ENCODE measurements around the gene SHFL.

Gene SHFL

DNA sequence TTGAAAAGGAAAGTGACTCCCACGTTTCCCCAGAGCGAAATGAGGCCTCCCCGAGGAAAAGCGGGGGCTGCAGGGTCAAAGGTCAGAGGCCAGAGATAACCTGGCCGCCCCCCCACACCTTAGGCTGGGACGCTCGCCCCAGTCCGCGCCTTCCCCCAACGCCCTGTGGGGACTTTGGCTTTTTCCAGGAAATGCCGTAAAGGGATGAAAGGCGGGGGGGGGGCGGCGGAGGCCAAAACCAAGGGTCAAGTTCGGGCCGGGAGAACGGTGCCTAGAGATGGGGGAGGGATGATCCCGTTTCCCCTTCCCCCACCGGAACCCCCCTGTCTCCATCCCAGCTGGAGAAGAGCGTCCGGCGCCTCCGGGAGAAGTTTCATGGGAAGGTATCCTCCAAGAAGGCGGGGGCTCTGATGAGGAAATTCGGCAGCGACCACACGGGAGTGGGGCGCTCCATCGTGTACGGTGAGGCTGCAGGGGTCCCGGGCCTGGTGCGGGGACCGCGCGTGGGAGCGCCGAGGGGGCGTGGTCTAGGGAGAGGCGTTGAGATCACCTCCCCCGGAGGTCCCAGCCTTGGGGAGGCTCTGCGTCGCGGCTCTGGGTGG, 575 bp downstream of the SHFL start:
- H3K4me3 ChIP-seq (ENCODE audit: low read depth in 1 of 5, low read length in 5 of 5): peak overlapping the region; percentile 66 to 91 (median 87)
- H3K27me3 ChIP-seq (ENCODE audit: control insufficient read depth in 5 of 5, insufficient read depth in 4 of 5, low read length in 5 of 5): peaks cover 0 to 3% (median 0%) of the 10 kb centered on the region in 5 donors
- H3K4me1 ChIP-seq (ENCODE audit: control insufficient read depth in 5 of 5, insufficient read depth in 5 of 5, low read length in 5 of 5): peaks cover 0 to 17% (median 16%) of the 10 kb centered on the region in 5 donors
- peak overlapping the region; percentile 70 for H3K27ac ChIP-seq (ENCODE audit: low read depth, low read length)
- peaks cover 0 to 3% (median 0%) of the 10 kb centered on the region in 5 donors for H3K9me3 ChIP-seq (ENCODE audit: control insufficient read depth in 5 of 5, low read length in 5 of 5)
- H3K9ac ChIP-seq (ENCODE audit: low read length in 5 of 5): peak overlapping the region in 4 of 5 donors; percentile 82 to 90 (median 86)
- H3K36me3 ChIP-seq (ENCODE audit: control insufficient read depth in 5 of 5, insufficient read depth in 5 of 5, low read length in 5 of 5): peaks cover 0 to 22% (median 19%) of the 10 kb centered on the region in 5 donors

DNA sequence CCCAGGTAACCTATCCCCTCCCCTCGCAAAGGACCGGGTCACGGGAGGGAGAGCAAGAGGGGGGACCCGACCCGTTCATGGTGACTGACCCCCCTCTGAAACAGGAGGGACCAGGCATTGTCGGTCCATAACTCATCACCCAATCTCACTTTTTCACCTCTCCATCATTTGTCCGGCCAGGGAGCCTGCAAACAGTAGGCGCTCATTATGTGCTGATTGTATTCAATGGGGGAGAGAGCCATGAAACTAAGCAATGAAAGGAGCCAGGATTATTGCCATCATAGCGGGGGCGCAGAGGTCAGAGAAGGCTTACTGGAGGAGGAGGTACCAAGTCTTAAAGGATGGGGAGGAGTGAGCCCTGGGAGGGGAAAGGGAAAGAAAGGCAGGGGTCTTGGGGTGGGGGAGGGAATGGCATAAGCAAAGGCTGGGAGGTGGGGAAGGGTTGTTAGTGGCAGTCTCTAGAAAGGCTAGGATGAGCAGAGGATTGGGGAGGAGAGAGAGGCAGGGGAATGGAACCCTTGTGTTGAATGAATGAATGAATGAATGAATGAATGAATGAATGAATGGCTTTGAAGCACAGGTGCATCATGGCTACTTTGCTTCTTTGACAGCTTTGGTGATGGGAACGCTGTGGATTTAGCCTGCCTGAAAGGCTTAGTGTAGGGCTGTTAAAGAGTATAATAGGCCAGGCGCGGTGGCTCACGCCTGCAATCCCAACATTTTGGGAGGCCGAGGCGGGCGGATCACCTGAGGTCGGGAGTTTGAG, 1.4 kb downstream of the SHFL start:
- peak overlapping the region in 4 of 5 donors; percentile 78 to 91 (median 88) for H3K4me3 ChIP-seq (ENCODE audit: low read depth in 1 of 5, low read length in 5 of 5)
- H3K4me1 ChIP-seq (ENCODE audit: control insufficient read depth in 5 of 5, insufficient read depth in 5 of 5, low read length in 5 of 5): peaks cover 0 to 17% (median 16%) of the 10 kb centered on the region in 5 donors
- peak overlapping the region; percentile 70 for H3K27ac ChIP-seq (ENCODE audit: low read depth, low read length)
- peaks cover 0 to 3% (median 0%) of the 10 kb centered on the region in 5 donors for H3K27me3 ChIP-seq (ENCODE audit: control insufficient read depth in 5 of 5, insufficient read depth in 4 of 5, low read length in 5 of 5)
- peaks cover 0 to 3% (median 0%) of the 10 kb centered on the region in 5 donors for H3K9me3 ChIP-seq (ENCODE audit: control insufficient read depth in 5 of 5, low read length in 5 of 5)
- H3K9ac ChIP-seq (ENCODE audit: low read length in 5 of 5): peak overlapping the region in 3 of 5 donors; percentile 20 to 82 (median 59)
- H3K36me3 ChIP-seq (ENCODE audit: control insufficient read depth in 5 of 5, insufficient read depth in 5 of 5, low read length in 5 of 5): peaks cover 0 to 30% (median 27%) of the 10 kb centered on the region in 5 donors

DNA sequence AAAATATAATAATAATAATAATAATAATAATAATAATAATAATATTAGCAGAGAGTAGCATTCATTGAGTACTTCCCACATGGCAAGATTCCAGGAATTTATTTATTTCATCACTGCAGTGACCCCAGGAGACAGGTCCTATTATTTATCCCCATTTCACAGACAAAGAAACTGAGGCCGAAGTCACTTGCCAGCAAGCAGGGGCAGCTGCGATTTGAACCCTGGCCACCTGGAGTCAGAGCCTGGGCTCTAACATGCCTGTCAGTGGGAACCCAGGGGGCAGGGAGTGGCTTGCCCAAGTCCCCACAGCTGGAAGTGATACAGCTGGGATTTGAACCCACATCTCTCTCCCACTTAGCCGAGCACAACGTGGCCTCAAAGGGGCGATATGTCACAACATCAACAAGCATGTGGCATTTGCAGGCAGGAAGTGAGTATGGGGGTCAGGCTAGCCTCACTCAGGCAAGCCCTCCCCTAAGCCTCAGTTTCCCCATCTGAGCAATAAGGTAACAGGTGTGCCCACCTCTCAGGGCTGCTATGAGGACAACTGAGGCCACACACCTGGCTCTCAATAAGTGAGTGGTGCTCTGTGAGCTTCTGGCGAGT, 2.9 kb downstream of the SHFL start:
- Histone ChIP-seq H3K4me3 (ENCODE audit: low read depth in 1 of 5, low read length in 5 of 5) (no peak overlapping the region), H3K4me1 (ENCODE audit: control insufficient read depth in 5 of 5, insufficient read depth in 5 of 5, low read length in 5 of 5) (peaks cover 0 to 17% (median 16%) of the 10 kb centered on the region in 5 donors), H3K9me3 (ENCODE audit: control insufficient read depth in 5 of 5, low read length in 5 of 5) (peaks cover 0 to 3% (median 0%) of the 10 kb centered on the region in 5 donors), H3K36me3 (ENCODE audit: control insufficient read depth in 5 of 5, insufficient read depth in 5 of 5, low read length in 5 of 5) (peaks cover 0 to 40% (median 31%) of the 10 kb centered on the region in 5 donors), H3K27me3 (ENCODE audit: control insufficient read depth in 5 of 5, insufficient read depth in 4 of 5, low read length in 5 of 5) (no peaks in the 10 kb centered on the region), H3K9ac (ENCODE audit: low read length in 5 of 5) (no peak overlapping the region), H3K27ac (ENCODE audit: low read depth, low read length) (no peak overlapping the region)

DNA sequence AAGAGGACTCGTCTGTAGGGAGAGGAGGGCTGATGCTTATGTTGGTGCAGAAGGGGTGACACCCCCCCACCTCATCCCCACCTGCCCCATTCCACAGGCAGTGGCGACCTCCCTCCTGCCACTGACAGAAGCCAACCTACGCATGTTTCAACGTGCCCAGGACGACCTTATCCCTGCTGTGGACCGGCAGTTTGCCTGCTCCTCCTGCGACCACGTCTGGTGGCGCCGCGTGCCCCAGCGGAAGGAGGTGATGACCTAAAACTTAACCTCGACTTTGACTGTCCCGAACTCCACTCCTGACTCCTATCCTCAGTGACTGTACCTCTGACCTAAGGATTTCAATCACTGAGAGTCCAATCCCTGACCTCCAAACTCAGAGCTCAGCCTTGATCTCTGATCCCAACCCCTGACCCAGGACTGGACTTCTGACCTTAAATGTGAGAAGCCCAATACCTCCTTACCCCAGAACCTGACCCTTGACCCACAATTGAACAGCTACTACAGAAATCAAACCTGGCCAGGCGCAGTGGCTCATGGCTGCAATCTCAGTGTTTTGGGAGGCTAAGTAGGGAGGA, 3.8 kb downstream of the SHFL start:
- Histone ChIP-seq H3K27me3 (ENCODE audit: control insufficient read depth in 5 of 5, insufficient read depth in 4 of 5, low read length in 5 of 5) (no peaks in the 10 kb centered on the region), H3K9me3 (ENCODE audit: control insufficient read depth in 5 of 5, low read length in 5 of 5) (peaks cover 0 to 3% (median 0%) of the 10 kb centered on the region in 5 donors), H3K27ac (ENCODE audit: low read depth, low read length) (no peak overlapping the region), H3K4me1 (ENCODE audit: control insufficient read depth in 5 of 5, insufficient read depth in 5 of 5, low read length in 5 of 5) (peaks cover 0 to 17% (median 16%) of the 10 kb centered on the region in 5 donors), H3K9ac (ENCODE audit: low read length in 5 of 5) (no peak overlapping the region), H3K36me3 (ENCODE audit: control insufficient read depth in 5 of 5, insufficient read depth in 5 of 5, low read length in 5 of 5) (peaks cover 0 to 40% (median 31%) of the 10 kb centered on the region in 5 donors), H3K4me3 (ENCODE audit: low read depth in 1 of 5, low read length in 5 of 5) (no peak overlapping the region)

DNA sequence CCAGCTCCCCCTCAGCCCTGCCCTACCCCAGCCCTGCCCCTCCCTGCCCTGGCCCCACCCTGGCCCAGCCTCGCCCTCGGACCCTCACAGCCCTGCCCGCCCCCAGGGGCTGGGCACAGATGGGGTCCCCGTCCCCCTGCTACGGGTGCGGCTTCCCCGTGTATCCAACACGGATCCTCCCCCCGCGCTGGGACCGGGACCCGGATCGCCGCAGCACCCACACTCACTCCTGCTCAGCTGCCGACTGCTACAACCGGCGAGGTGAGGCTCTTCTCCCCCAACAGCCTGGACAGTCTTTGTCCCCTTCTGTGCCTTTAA, 5.2 kb downstream of the SHFL start:
- H3K36me3 ChIP-seq (ENCODE audit: control insufficient read depth in 5 of 5, insufficient read depth in 5 of 5, low read length in 5 of 5): peaks cover 0 to 40% (median 31%) of the 10 kb centered on the region in 5 donors

DNA sequence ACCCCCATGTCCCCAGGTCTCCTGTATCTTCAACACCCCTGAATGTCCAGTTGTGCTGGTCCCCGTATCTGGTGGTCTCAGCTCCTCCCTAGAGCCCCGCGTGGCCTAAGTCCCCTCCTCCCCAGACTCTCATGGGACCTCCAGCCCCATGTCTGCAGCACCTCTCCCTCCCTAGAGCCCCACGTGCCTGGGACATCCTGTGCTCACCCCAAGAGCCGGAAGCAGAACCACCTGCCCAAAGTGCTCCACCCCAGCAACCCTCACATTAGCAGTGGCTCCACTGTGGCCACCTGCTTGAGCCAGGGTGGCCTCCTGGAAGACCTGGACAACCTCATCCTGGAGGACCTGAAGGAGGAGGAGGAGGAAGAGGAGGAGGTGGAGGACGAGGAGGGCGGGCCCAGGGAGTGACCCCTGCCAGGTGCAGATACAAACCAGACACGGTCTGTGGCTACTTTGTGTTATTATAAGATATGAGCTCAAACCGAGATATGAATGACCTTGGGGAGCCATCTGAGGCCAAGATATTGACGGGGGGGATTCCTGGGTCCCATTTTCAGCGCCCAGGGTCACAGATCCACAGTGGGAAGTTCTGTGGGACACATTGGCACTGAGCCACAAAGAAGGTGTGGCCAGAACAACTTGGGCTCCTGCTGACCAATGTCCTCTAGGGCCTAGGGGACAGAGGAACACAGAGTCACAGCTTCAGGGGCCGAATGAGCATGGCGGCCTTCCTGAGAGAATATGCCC, 6.0 kb downstream of the SHFL start:
- Histone ChIP-seq H3K36me3 (ENCODE audit: control insufficient read depth in 5 of 5, insufficient read depth in 5 of 5, low read length in 5 of 5) (peaks cover 0 to 40% (median 31%) of the 10 kb centered on the region in 5 donors), H3K4me3 (ENCODE audit: low read depth in 1 of 5, low read length in 5 of 5) (no peak overlapping the region)

More for the DNA sequence above, 5.2 kb downstream of the SHFL start:
- H3K9me3 ChIP-seq (ENCODE audit: control insufficient read depth in 5 of 5, low read length in 5 of 5): peaks cover 0 to 3% (median 0%) of the 10 kb centered on the region in 5 donors
- H3K27me3 ChIP-seq (ENCODE audit: control insufficient read depth in 5 of 5, insufficient read depth in 4 of 5, low read length in 5 of 5): no peaks in the 10 kb centered on the region
- H3K27ac ChIP-seq (ENCODE audit: low read depth, low read length): no peak overlapping the region
- H3K9ac ChIP-seq (ENCODE audit: low read length in 5 of 5): no peak overlapping the region
- H3K4me3 ChIP-seq (ENCODE audit: low read depth in 1 of 5, low read length in 5 of 5): no peak overlapping the region
- peaks cover 0 to 18% (median 12%) of the 10 kb centered on the region in 5 donors for H3K4me1 ChIP-seq (ENCODE audit: control insufficient read depth in 5 of 5, insufficient read depth in 5 of 5, low read length in 5 of 5)

DNA sequence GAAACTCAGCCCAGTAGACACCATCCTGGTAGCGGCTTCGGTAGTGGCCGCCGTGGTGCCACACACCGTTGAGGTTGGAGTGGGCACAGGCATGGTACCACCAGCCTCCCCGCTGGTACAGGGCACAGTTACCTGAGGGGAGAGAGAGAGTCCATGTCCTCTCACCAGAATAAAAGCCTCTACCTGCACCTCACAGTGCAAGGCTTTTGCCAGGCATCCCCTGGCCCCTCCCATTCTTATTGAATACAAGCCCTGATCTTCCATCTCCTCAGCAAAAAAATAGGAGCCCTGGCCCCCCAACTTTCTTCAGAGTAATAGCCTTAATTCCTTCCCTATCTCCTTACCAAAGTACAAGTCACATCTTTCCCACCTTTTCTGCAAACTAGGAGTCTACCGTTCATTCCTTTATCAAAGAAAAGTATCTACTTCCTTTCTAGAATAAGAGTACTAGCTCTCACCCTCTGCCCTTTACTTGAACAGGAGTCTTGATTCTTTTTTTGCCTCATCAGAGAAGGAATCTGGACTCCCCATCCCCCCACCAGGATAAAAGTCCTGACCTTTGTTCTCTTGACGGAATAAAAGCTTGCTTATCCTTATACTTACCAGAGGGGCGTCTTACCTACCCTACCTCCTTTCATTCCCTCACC, 6.7 kb downstream of the SHFL start:
- H3K4me1 ChIP-seq (ENCODE audit: control insufficient read depth in 5 of 5, insufficient read depth in 5 of 5, low read length in 5 of 5): peaks cover 0 to 14% (median 7%) of the 10 kb centered on the region in 5 donors
- H3K36me3 ChIP-seq (ENCODE audit: control insufficient read depth in 5 of 5, insufficient read depth in 5 of 5, low read length in 5 of 5): peaks cover 0 to 40% (median 31%) of the 10 kb centered on the region in 5 donors
- no peaks in the 10 kb centered on the region for H3K27me3 ChIP-seq (ENCODE audit: control insufficient read depth in 5 of 5, insufficient read depth in 4 of 5, low read length in 5 of 5)
- H3K27ac ChIP-seq (ENCODE audit: low read depth, low read length): no peak overlapping the region
- H3K9me3 ChIP-seq (ENCODE audit: control insufficient read depth in 5 of 5, low read length in 5 of 5): peaks cover 0 to 3% (median 0%) of the 10 kb centered on the region in 5 donors
- no peak overlapping the region for H3K4me3 ChIP-seq (ENCODE audit: low read depth in 1 of 5, low read length in 5 of 5)
- H3K9ac ChIP-seq (ENCODE audit: low read length in 5 of 5): no peak overlapping the region

More for the DNA sequence above, 6.0 kb downstream of the SHFL start:
- peaks cover 0 to 16% (median 10%) of the 10 kb centered on the region in 5 donors for H3K4me1 ChIP-seq (ENCODE audit: control insufficient read depth in 5 of 5, insufficient read depth in 5 of 5, low read length in 5 of 5)
- no peak overlapping the region for H3K27ac ChIP-seq (ENCODE audit: low read depth, low read length)
- H3K9me3 ChIP-seq (ENCODE audit: control insufficient read depth in 5 of 5, low read length in 5 of 5): peaks cover 0 to 3% (median 0%) of the 10 kb centered on the region in 5 donors
- no peak overlapping the region for H3K9ac ChIP-seq (ENCODE audit: low read length in 5 of 5)
- H3K27me3 ChIP-seq (ENCODE audit: control insufficient read depth in 5 of 5, insufficient read depth in 4 of 5, low read length in 5 of 5): no peaks in the 10 kb centered on the region

DNA sequence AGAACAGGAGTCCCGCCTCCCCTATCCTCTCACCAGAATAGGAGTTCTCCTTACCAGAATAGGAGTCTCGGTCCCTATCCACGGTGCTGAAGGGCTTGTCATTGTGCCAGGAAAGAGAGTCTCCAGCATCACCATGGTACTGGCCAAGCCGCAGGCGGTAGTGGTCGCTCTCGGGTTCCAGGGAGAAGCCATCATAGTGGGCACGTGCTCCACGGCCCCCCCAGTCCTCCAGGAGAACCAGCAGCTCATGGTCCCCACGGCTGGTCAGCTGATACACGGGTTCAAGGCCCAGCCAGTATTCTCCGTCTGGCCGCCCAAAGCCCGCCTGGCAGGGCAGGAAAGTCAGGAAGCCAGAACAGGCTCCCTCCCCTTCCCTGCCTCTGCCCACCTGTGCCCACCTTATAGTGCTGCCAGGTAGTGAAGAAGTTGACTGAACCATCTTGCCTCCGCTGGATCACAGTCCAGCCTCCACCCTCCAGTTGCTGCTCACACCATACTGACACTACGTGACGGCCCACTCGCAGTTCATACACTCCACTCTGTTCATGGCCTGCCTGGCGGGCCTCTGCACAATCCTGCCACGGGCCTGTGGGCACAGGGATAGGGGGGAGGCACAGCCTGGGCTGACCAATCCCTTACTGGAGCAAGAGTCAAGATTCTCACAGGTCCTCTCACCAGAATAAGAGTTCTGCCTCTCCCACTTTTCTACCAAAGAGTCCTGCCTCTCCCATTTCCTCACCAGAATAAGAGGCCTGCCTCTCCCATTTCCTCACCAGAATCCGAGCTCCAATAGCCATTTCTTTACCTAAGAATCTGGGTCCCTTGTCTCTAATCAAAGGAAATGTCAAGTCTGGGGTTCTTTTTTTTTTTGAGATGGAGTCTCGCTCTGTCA, 7.4 kb downstream of the SHFL start:
- Histone ChIP-seq H3K9ac (ENCODE audit: low read length in 5 of 5) (no peak overlapping the region), H3K27me3 (ENCODE audit: control insufficient read depth in 5 of 5, insufficient read depth in 4 of 5, low read length in 5 of 5) (no peaks in the 10 kb centered on the region), H3K4me3 (ENCODE audit: low read depth in 1 of 5, low read length in 5 of 5) (no peak overlapping the region), H3K9me3 (ENCODE audit: control insufficient read depth in 5 of 5, low read length in 5 of 5) (peaks cover 0 to 3% (median 0%) of the 10 kb centered on the region in 5 donors), H3K36me3 (ENCODE audit: control insufficient read depth in 5 of 5, insufficient read depth in 5 of 5, low read length in 5 of 5) (peaks cover 0 to 40% (median 31%) of the 10 kb centered on the region in 5 donors), H3K4me1 (ENCODE audit: control insufficient read depth in 5 of 5, insufficient read depth in 5 of 5, low read length in 5 of 5) (peaks cover 0 to 14% (median 7%) of the 10 kb centered on the region in 5 donors), H3K27ac (ENCODE audit: low read depth, low read length) (no peak overlapping the region)

Measured in subcutaneous abdominal adipose tissue (tissue), 5 donors.